GM12878 (cell line): ENCODE data around the gene COL4A4. TPM values are rescaled to one million over a fixed set of nuclear protein-coding genes. Genes with fewer than 3 reads are reported as not detected.

Source experiments
- ATAC-seq: fragments of 200-7000 bp; cut with Tn5 transposase; 3 replicates; pipeline ENCODE4 v1.9.1; 2020; ENCODE audit warnings: mild to moderate bottlenecking, moderate library complexity
- BruUV-seq: library from RNA; stranded (reverse); fragments of 400-500 nt; replicated peaks from 2 replicates; lab custom pipeline; 2021; lab: Mats Ljungman, UMichigan
- CTCF ChIA-PET: fragments of 300-600 bp; sonication (Branson Sonifier 250); formaldehyde crosslinking; extraction: SDS; loops from one replicate; lab custom pipeline; 2021; ENCODE audit warnings: inconsistent platforms; lab: Yijun Ruan, JAX
- POLR2A ChIA-PET: fragments of 350-600 bp; formaldehyde crosslinking; extraction: SDS; loops from one replicate; lab custom pipeline; 2021; ENCODE audit warnings: inconsistent platforms; lab: Charles Lee
- RAD21 ChIA-PET: fragments of 300-600 bp; sonication (Branson Sonifier 250); formaldehyde crosslinking; loops from one replicate; lab custom pipeline; 2023; ENCODE audit warnings: antibody characterized with exemption; ENCODE audit not compliant: unreplicated experiment; lab: Charles Lee
- SMC1A ChIA-PET: fragments of 300-600 bp; sonication (Branson Sonifier 250); formaldehyde crosslinking; loops from one replicate; lab custom pipeline; 2023; ENCODE audit not compliant: unreplicated experiment, uncharacterized antibody; lab: Charles Lee
- DNase-seq: peaks from one replicate; pipeline ENCODE4 v3.0.0-alpha.2; 2011; ENCODE audit warnings: low read depth, low spot score
- FAIRE-seq: peaks from 3 replicates; lab custom pipeline; 2011; peaks lifted over from hg19 to GRCh38; lab: Jason Lieb, UNC
- H2AFZ ChIP-seq: 2 replicates; pipeline ENCODE4 v1.6.0; 2011; ENCODE audit warnings: low read depth, low read length, control low read depth; ENCODE audit not compliant: control insufficient read depth
- H3K27ac ChIP-seq: 2 replicates; pipeline ENCODE4 v1.5.1; 2011; ENCODE audit warnings: control low read depth; ENCODE audit not compliant: control insufficient read depth, insufficient read depth
- H3K27me3 ChIP-seq, 2 experiments: replicated peaks in 1 of 2; 2 replicates each; pipeline versions ENCODE4 v1.6.0 to v1.6.1; 2011; ENCODE audit warnings: low read length in 1 of 2; ENCODE audit not compliant: control insufficient read depth in 2 of 2, insufficient read depth in 2 of 2
- H3K36me3 ChIP-seq, 2 experiments: 2 replicates each; pipeline ENCODE4 v1.5.1; 2011; ENCODE audit warnings: low read length in 1 of 2; ENCODE audit not compliant: control insufficient read depth in 2 of 2, insufficient read depth in 2 of 2
- H3K4me1 ChIP-seq: 2 replicates; pipeline ENCODE4 v1.6.1; 2011; ENCODE audit warnings: mild to moderate bottlenecking, low read length, moderate library complexity, mixed read lengths; ENCODE audit not compliant: control insufficient read depth, insufficient read depth
- H3K4me2 ChIP-seq: 2 replicates; pipeline ENCODE4 v1.6.0; 2011; ENCODE audit warnings: control low read depth; ENCODE audit not compliant: control insufficient read depth, insufficient read depth
- H3K4me3 ChIP-seq: fragments of 200-600 bp; sonication (generic); 2 replicates; pipeline ENCODE4 v1.5.1; 2016
- H3K79me2 ChIP-seq: 2 replicates; pipeline ENCODE4 v1.6.0; 2011; ENCODE audit warnings: low read length; ENCODE audit not compliant: control insufficient read depth, insufficient read depth
- H3K9ac ChIP-seq: 2 replicates; pipeline ENCODE4 v1.8.0; 2011; ENCODE audit warnings: low read length, control low read depth, mixed read lengths; ENCODE audit not compliant: control insufficient read depth, insufficient read depth
- H3K9me3 ChIP-seq: replicated peaks from 3 replicates; pipeline ENCODE4 v1.5.1; 2011; ENCODE audit warnings: mild to moderate bottlenecking, low read length; ENCODE audit not compliant: control insufficient read depth, insufficient read depth
- H4K20me1 ChIP-seq: 2 replicates; pipeline ENCODE4 v1.6.0; 2011; ENCODE audit not compliant: control insufficient read depth, insufficient read depth
- CBX5 ChIP-seq: sonication (generic); IDR thresholded peaks from 2 replicates; pipeline ENCODE4 v1.6.1; 2016; ENCODE audit warnings: low read depth, moderate library complexity, mild to moderate bottlenecking, inconsistent platforms
- CEBPB ChIP-seq, 2 experiments: fragments of 150-350 bp in 1 of 2; IDR thresholded peaks; 2 replicates each; pipeline ENCODE4 v1.6.1; 2012 to 2014; ENCODE audit warnings: low read depth in 2 of 2, low read length in 2 of 2, borderline replicate concordance in 1 of 2, inconsistent platforms in 1 of 2
- CREB1 ChIP-seq: IDR thresholded peaks from 2 replicates; pipeline ENCODE4 v1.6.1; 2012; ENCODE audit warnings: low read depth, mild to moderate bottlenecking, inconsistent platforms
- EGR1 ChIP-seq, 2 experiments: IDR thresholded peaks; 1 replicate in 1 of 2; 2 replicates in 1 of 2; pipeline ENCODE4 v1.6.1; 2011 to 2012; ENCODE audit warnings: low read depth in 2 of 2, low read length in 2 of 2, borderline replicate concordance in 1 of 2, mild to moderate bottlenecking in 1 of 2, moderate library complexity in 1 of 2
- ESRRA ChIP-seq: IDR thresholded peaks from 2 replicates; pipeline ENCODE4 v1.6.1; 2012; ENCODE audit warnings: mild to moderate bottlenecking, low read length, improper control_type of control experiment
- JUND ChIP-seq: IDR thresholded peaks from 2 replicates; pipeline ENCODE4 v1.6.1; 2012; ENCODE audit warnings: low read depth, mild to moderate bottlenecking, low read length, improper control_type of control experiment, moderate library complexity
- MLLT1 ChIP-seq: fragments of 450-650 bp; IDR thresholded peaks from 2 replicates; pipeline ENCODE4 v1.6.1; 2016; ENCODE audit warnings: mild to moderate bottlenecking
- MYB ChIP-seq: fragments of 150-350 bp; IDR thresholded peaks from 2 replicates; pipeline ENCODE4 v1.6.1; 2014; ENCODE audit warnings: mild to moderate bottlenecking, low read depth, low read length, borderline replicate concordance
- NR2C1 ChIP-seq: fragments of 450-650 bp; IDR thresholded peaks from 2 replicates; pipeline ENCODE4 v1.6.1; 2017; ENCODE audit warnings: antibody characterized with exemption, mild to moderate bottlenecking, moderate library complexity
- RELB ChIP-seq: fragments of 450-650 bp; IDR thresholded peaks from 2 replicates; pipeline ENCODE4 v1.6.1; 2017; ENCODE audit warnings: low read depth, mild to moderate bottlenecking, moderate library complexity
- SMAD1 ChIP-seq: fragments of 450-650 bp; IDR thresholded peaks from 2 replicates; pipeline ENCODE4 v1.6.1; 2018; ENCODE audit warnings: mild to moderate bottlenecking, low read depth; ENCODE audit not compliant: partially characterized antibody
- TCF12 ChIP-seq: IDR thresholded peaks from 2 replicates; pipeline ENCODE4 v1.6.1; 2011; ENCODE audit warnings: low read depth, mild to moderate bottlenecking, low read length
- YY1 ChIP-seq: IDR thresholded peaks from 2 replicates; pipeline ENCODE4 v1.6.1; 2011; ENCODE audit warnings: low read depth, mild to moderate bottlenecking, low read length
- ZNF622 ChIP-seq: fragments of 450-650 bp; IDR thresholded peaks from 2 replicates; pipeline ENCODE4 v1.6.1; 2017; ENCODE audit warnings: mild to moderate bottlenecking, inconsistent platforms
- WGBS: methylation state at CpG from one replicate; pipeline ENCODE4 v1.1.6; 2016; ENCODE audit warnings: low lambda C conversion rate; ENCODE audit not compliant: insufficient replicate concordance, insufficient coverage; ENCODE audit errors: missing lambda C conversion rate; 5-methylcytosine and 5-hydroxymethylcytosine counted together
- in situ Hi-C: fragments of 300-500 bp; cut with MboI; formaldehyde crosslinking; loops from 9 replicates; pipeline ENCODE4 v1.14.3; 2018; ENCODE audit warnings: mixed read lengths
- intact Hi-C: fragments of 100-400 bp; cut with micrococcal nuclease; formaldehyde crosslinking; loops from one replicate; pipeline ENCODE4 v1.14.2; 2022; ENCODE audit not compliant: unreplicated experiment
- polyA plus RNA-seq, 11 experiments: library from polyadenylated mRNA; depleted of rRNA in 4 of 11; unstranded in 6 of 11; stranded (reverse) in 5 of 11; fragments of >200 nt; fragmentation: Nextera tagmentation in 4 of 11; fragmentation: Illumina TruSeq in 1 of 11; extraction: Ambion mirVana in 4 of 11; extraction: Trizol in 1 of 11; gene quantifications; 1 replicate in 1 of 11; 2 replicates in 10 of 11; pipeline versions ENCODE4 v1.2.1 to v1.2.3, GENCODE V29; 2011 to 2016; ENCODE audit warnings: inconsistent platforms in 2 of 11, missing spikeins in 2 of 11, low read depth in 1 of 11
- total RNA-seq, 4 experiments: library from RNA; depleted of rRNA in 3 of 4; stranded (reverse); fragments of >200 nt in 3 of 4; fragmentation: Illumina TruSeq in 1 of 4; extraction: Trizol in 1 of 4; gene quantifications; 2 replicates each; pipeline versions ENCODE4 v1.2.1 to v1.2.3, GENCODE V29; 2013 to 2021
- TF ChIP-seq, protein P1 (sequence below): fragments of 450-650 bp; IDR thresholded peaks from 2 replicates; pipeline ENCODE4 v1.6.1; 2017; ENCODE audit warnings: mild to moderate bottlenecking, moderate library complexity
- TF ChIP-seq, protein P2 (sequence below): fragments of 450-650 bp; IDR thresholded peaks from 2 replicates; pipeline ENCODE4 v1.6.1; 2016; ENCODE audit warnings: mild to moderate bottlenecking

The COL4A4 gene
- total and polyA plus RNA-seq, 10 of the 15 experiments (the other 5 are each of a cell fraction or from before 2014, with no cell fraction given): 0.19 to 4.0 (median 2.1) TPM

DNA sequence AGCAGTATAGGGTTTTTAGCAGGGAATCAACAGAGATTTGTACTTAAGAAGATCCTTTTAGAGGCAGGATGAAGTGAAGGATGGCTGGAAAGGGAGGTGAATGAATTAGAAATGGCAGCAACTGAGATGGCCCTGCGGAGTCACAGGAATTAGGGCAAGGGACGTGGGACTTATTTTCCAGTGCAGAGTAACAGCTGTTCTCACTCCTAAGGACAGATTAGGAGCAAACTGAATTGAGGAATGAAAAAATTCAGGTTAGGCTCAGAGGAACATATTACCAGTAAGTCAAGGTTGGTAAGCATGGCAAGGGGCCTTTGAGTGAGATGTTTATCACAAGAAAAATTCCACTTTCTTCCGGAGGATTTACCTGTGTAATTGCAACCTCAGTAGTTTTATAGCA, 34.9 kb upstream of the COL4A4 start (continued):
- TF ChIP-seq MLLT1: no peak
- no peak for TF ChIP-seq NR2C1
- TF ChIP-seq, all 136 proteins: peak for 0

GRCh38 chr2:227194219-227194618, 30.2 kb upstream of the COL4A4 start:
- no peak for ATAC-seq
- H3K4me2 ChIP-seq: no peak overlapping the region
- no peak for FAIRE-seq
- no peak overlapping the region for H2AFZ ChIP-seq
- H4K20me1 ChIP-seq: no peaks in the 10 kb centered on the region
- H3K4me1 ChIP-seq: no peaks in the 10 kb centered on the region
- DNase-seq: no peak
- ChIA-PET POLR2A (no interaction called here), CTCF (no interaction called here), RAD21 (no interaction called here), SMC1A (no interaction called here)
- H3K9ac ChIP-seq: no peak overlapping the region
- H3K9me3 ChIP-seq: no peaks in the 10 kb centered on the region
- H3K27ac ChIP-seq: no peak overlapping the region
- intact Hi-C loops (no loop called here), in situ Hi-C loops (no loop called here)
- H3K79me2 ChIP-seq: no peaks in the 10 kb centered on the region
- no peaks in the 10 kb centered on the region for H3K27me3 ChIP-seq
- 39% methylated on average over 2 of the region's 2 CpGs for WGBS
- H3K36me3 ChIP-seq: no peaks in the 10 kb centered on the region
- H3K4me3 ChIP-seq: no peak overlapping the region
- BruUV-seq: no TSS peak
- no peak for TF ChIP-seq YY1
- TF ChIP-seq CREB1: no peak
- no peak for TF ChIP-seq CEBPB (IDR thresholded peaks at IDR 0.05; ENCODE audit: borderline replicate concordance in 1 of 2, low read depth in 2 of 2, low read length in 2 of 2)
- no peak for TF ChIP-seq TCF12
- TF ChIP-seq EGR1 (IDR thresholded peaks at IDR 0.05; ENCODE audit: borderline replicate concordance in 1 of 2, low read depth in 2 of 2, low read length in 2 of 2): no peak
- TF ChIP-seq, protein P1, sequence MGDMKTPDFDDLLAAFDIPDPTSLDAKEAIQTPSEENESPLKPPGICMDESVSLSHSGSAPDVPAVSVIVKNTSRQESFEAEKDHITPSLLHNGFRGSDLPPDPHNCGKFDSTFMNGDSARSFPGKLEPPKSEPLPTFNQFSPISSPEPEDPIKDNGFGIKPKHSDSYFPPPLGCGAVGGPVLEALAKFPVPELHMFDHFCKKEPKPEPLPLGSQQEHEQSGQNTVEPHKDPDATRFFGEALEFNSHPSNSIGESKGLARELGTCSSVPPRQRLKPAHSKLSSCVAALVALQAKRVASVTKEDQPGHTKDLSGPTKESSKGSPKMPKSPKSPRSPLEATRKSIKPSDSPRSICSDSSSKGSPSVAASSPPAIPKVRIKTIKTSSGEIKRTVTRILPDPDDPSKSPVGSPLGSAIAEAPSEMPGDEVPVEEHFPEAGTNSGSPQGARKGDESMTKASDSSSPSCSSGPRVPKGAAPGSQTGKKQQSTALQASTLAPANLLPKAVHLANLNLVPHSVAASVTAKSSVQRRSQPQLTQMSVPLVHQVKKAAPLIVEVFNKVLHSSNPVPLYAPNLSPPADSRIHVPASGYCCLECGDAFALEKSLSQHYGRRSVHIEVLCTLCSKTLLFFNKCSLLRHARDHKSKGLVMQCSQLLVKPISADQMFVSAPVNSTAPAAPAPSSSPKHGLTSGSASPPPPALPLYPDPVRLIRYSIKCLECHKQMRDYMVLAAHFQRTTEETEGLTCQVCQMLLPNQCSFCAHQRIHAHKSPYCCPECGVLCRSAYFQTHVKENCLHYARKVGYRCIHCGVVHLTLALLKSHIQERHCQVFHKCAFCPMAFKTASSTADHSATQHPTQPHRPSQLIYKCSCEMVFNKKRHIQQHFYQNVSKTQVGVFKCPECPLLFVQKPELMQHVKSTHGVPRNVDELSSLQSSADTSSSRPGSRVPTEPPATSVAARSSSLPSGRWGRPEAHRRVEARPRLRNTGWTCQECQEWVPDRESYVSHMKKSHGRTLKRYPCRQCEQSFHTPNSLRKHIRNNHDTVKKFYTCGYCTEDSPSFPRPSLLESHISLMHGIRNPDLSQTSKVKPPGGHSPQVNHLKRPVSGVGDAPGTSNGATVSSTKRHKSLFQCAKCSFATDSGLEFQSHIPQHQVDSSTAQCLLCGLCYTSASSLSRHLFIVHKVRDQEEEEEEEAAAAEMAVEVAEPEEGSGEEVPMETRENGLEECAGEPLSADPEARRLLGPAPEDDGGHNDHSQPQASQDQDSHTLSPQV: no peak
- no peak for TF ChIP-seq JUND
- TF ChIP-seq RELB: no peak
- TF ChIP-seq, protein P2, sequence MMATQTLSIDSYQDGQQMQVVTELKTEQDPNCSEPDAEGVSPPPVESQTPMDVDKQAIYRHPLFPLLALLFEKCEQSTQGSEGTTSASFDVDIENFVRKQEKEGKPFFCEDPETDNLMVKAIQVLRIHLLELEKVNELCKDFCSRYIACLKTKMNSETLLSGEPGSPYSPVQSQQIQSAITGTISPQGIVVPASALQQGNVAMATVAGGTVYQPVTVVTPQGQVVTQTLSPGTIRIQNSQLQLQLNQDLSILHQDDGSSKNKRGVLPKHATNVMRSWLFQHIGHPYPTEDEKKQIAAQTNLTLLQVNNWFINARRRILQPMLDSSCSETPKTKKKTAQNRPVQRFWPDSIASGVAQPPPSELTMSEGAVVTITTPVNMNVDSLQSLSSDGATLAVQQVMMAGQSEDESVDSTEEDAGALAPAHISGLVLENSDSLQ: no peak
- TF ChIP-seq SMAD1: no peak
- no peak for TF ChIP-seq ZNF622
- TF ChIP-seq MYB: no peak
- TF ChIP-seq CBX5: no peak
- TF ChIP-seq ESRRA: no peak
